ENCODE results near the gene PRR4.

Gene PRR4

GRCh38 chr12:10849425-10849878 is at the start of gene PRR4:
Gene PRR4, minus strand, starts transcription at chr12:10849475. Its CDS starts 38 bp downstream, at chr12:10849437.
- no peak for DNase-seq (ENCODE audit: low spot score)

- DNase-seq (ENCODE audit: low spot score) = no peak
Measured at GRCh38 chr12:10896854-10897253, 47.6 kb upstream of the PRR4 start.

- no peak for DNase-seq (ENCODE audit: low spot score)
Measured at GRCh38 chr12:10891937-10892336, 42.7 kb upstream of the PRR4 start.

GRCh38 chr12:10889226-10889625 is 40.0 kb upstream of the PRR4 start:
- DNase-seq (ENCODE audit: low spot score) = no peak

DNA sequence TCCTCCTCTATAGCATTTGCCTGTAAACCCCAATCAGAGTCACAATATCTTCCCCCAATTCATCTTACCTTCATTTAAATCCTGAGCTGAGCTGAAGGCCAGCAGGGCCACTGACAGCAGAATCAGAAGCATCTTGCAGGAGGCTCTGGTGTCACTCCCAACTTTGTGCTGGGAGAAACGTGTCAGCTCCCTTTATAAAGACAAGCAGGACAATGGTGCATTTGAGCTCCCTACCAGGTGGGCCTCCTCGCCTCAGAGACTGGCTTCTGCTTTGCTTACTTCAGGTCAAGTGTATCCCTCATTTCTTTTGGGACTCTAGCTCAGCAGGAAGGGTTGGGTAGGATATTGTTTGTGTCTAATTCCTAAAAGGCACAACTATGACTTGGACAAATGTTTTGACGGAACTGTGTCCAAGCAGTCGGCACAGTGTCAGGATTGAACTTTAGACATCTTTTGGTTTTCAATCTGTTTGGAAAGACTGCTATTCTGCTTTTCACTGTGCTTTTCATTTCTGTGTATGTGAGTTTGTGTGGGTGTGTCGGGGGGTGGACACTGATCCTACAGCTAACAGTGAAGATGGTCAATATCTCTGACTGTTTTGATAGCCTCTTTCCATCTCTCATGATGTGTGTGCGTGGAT is 34.9 kb upstream of the PRR4 start, which contains the start of gene PRH1:
Gene PRH1, minus strand, starts transcription at position 170 of the 640 bp plus-strand sequence. Its CDS starts 38 bp downstream, at position 132.
- no peak for DNase-seq (ENCODE audit: low spot score)

GRCh38 chr12:10873378-10873777 is 24.1 kb upstream of the PRR4 start:
- DNase-seq (ENCODE audit: low spot score) = no peak

GRCh38 chr12:10867381-10867780 is 18.1 kb upstream of the PRR4 start:
- DNase-seq (ENCODE audit: low spot score) = no peak

DNA sequence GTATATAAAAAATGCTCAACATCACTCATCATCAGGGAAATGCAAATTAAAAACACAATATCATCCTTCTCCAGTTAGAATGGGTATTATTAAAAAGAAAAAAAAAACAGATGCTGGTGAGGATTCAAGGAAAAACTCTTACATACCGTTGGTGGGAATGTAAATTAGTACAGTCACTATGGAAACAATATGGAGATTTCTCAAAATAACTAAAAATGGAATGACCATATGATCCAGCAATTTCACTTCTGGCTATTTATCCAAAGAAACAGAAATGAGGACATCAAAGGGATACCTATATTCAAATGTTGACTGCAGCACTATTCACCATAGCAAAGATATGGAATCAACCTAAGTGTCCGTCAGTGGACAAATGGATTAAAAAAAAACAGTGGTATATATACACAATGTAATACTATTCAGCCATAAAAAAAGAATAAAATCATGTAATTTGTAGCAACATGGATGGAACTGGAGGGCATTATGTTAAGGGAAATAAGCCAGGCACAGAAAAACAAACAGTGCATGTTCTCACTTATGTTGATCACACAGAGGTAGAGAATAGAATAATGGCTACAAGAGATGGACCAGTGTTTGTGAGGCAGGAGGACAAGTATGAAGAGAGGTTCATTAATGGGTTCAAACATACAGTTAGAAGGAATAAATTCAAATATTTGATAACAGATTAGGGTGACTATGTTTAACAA is 14.4 kb upstream of the PRR4 start:
- DNase-seq (ENCODE audit: low spot score) = no peak

DNA sequence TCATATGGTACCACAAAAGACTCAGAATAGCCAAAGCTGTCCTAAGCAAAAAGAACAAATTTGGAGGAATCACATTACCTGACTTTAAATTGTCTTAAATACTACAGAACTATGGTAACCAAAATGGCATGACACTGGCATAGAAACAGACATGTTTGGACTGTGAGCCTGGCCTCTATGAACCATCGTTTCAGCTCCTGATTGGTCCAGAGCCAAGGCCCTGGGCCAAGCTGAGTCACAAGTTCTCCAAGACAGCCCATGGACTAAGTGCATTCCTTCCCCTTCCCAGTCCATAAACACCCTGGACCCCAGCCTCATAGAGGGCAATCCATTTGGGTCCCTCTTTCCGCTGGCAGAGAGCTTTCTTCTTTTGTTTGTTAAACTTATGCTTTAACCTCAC is 12.1 kb upstream of the PRR4 start:
- no peak for DNase-seq (ENCODE audit: low spot score)

- DNase-seq (ENCODE audit: low spot score) = no peak
Measured at GRCh38 chr12:10855807-10856206, 6.5 kb upstream of the PRR4 start.

DNA sequence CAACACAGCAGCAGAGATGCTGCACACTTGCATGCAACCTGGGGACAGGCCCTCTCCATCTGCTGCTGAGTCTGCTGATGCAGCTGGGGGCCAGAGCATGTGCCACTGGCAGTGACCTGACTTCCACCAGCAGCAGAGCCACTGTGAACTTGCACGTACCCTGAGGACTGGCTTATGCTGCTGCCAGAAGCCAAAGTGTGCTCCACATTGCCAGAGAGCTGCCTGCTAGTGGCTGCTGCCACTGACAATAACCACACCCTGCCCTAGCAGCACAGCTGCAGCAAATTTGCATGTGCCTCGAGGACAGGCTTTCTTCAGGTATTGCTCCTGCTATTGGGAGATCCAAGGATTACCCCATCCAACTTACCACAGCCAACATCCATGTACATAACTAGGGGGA is 4.5 kb upstream of the PRR4 start:
- DNase-seq (ENCODE audit: low spot score) = no peak

DNA sequence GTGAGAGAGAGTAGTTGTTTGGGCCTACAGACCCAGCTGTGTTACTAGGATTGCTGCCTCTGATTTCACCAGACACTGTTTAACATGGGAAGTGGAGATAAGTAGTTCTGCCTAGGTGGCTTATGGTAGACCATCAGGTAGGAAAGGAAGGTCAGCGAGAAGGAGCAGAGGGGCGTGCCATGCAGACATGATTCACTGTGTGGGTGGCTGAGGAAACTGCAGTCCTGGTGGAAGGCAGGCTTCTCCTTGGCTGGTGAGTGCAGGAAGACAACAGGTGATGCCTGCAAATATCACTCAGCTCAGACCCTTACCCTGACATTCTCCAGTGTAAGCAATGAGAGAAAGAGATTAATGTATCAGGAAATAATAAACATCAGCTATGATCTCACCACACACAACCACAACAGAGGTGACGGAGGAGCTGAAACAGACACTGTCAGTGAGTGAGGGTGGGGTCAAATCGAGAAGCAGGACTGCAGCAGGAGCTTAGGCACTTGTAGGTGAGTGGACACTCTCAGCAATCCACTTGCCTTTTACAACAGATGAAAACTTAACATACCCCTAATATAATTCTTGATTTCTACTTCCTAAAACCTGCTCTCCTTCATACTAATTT is 2.1 kb upstream of the PRR4 start:
- no peak for DNase-seq (ENCODE audit: low spot score)

GRCh38 chr12:10847744-10848143 is 1.5 kb downstream of the PRR4 start:
- DNase-seq (ENCODE audit: low spot score) = no peak

DNA sequence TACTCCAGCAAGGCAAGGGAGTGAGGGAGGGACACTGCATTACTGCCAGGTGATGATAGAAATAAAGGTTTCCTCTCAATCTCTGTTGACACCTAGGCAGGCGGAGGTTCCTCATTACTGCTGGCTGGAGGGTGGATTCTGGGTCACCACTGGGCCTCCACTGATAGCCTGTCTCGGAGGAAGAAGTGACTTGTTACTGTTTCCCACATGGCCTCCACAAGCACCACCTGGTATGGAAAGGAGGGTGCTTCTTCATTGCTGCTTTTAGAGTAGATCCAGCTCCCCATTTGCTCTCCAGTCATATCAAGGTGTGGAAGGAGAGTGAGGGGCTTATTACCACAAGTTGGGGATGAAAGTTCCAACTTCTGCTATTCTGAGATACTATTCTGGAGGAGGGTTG is 6.4 kb downstream of the PRR4 start:
- DNase-seq (ENCODE audit: low spot score) = no peak

DNA sequence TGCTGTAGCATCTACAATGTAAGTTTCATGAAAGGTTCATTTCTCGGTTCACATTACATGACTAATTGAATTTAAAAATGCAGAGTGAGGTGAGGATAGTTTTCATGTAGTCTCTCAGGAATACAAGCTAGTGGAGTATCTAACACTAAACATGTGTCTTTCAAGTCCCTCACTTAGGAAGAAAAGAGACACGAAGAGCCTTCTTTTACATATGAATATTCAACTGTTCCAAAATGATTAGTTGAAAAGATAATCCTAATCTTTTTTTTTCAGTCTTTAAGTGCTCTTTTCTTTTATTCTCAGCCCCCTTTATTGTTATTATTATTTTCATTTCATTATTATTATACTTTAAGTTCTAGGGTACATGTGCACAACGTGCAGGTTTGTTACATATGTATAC is 10.8 kb downstream of the PRR4 start:
- DNase-seq (ENCODE audit: low spot score) = no peak

GRCh38 chr12:10829994-10830393 is 19.3 kb downstream of the PRR4 start:
- no peak for DNase-seq (ENCODE audit: low spot score)

DNA sequence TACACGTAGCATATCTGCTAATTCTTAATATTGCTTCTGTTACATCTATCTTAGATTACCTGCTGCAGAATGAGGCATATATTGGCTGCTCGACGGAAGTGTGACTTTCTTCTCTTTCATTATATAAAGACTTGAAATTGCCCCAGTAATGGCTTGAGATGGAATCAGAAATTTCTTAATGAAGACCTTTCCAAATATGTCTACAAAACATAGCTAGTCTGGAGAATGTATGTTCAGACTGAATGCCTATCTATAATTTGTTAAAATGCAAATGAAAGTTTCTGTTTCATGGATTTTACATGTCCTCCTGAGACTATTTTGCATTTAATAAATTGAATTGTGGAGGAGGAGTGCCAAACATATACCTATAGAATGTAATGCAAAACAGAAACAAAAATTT is 23.0 kb downstream of the PRR4 start, which contains the start of gene TAS2R10:
Gene TAS2R10, minus strand, starts transcription at position 101 of the 400 bp plus-strand sequence. Its CDS starts 89 bp downstream, at position 12.
- no peak for DNase-seq (ENCODE audit: low spot score)

GRCh38 chr12:10824957-10825356 is 24.3 kb downstream of the PRR4 start:
- DNase-seq (ENCODE audit: low spot score) = no peak

DNA sequence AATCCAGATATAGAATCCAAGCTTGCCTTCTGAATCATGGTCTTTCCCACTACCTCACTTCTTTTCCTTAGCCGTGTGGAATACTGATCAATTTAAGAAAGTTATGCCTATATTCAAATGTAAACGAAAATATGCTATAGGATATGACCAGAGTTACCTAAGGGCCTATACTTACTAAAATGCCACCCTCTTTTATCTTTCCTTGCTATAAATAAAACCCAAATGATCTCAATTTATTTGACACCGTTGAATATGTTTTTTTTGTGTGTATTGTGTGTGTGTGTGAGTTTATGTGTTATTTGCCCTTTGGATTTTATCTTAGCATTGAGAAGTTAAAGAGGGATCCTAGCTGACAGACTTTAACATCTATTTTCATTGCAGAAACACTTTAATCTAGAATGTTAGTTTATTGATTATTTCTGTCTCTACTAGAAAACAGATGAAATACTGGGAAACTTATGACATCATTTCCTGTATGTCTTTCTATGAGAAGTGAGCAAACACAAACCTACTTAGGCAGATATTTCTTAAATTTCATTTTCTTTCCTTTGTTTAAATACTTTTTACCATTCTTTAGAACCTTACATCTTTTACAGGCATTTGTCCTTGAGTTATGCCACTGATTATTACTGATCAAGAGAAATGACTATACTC is 37.3 kb downstream of the PRR4 start:
- no peak for DNase-seq (ENCODE audit: low spot score)

GRCh38 chr12:10810068-10810467 is 39.2 kb downstream of the PRR4 start, which contains the start of gene TAS2R9:
Gene TAS2R9, minus strand, starts transcription at chr12:10810168. Its CDS starts 93 bp downstream, at chr12:10810075.
- no peak for DNase-seq (ENCODE audit: low spot score)

DNA sequence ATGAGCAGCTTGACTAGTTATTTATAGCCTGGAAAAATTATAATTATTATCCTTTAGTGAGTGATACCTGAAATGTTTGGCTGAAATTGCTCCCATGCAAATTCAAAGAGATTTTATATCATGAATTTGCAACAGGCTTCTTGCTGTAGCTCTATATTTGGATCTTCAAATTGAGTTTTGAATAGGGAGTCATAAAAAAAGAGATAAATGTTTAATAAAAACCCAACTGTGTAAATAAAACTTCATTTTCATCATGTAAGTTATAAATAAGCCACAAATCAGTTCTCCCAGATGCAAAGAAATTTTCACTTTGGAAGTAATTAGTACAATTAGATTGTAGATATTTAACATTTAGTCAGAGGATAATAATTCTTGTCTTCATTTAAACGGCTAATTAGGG is 42.1 kb downstream of the PRR4 start, which contains the start of gene TAS2R8:
Gene TAS2R8, minus strand, starts transcription at position 101 of the 400 bp plus-strand sequence. CDS start 306 bp downstream, outside the sequence.
- DNase-seq (ENCODE audit: low spot score) = no peak

DNA sequence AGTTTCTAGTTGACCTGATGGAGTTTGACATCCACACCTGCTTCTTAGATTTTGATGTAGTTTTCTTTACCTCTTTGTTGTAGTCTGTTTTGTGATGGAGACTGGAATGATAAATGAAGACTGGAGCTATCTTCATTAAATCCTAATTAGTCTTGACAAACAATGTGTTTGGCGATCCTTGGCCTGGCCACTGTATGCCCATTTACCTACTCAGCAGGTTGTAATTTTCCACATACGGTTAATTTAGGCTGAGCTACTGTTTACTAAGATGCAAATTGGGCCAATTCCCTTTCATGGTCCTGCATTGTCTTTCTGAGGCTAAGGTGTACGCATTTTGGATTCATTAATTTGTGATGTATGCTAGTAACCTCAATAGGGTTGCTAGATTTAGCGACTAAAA is 46.7 kb downstream of the PRR4 start, which contains the start of gene TAS2R7:
Gene TAS2R7, minus strand, starts transcription at position 41 of the 400 bp plus-strand sequence. CDS start 57 bp downstream, outside the sequence.
- DNase-seq (ENCODE audit: low spot score) = no peak

All from AG08395 (cell line).